SU-DHL-6 (cell line): ENCODE results near the gene KRTAP4-8.
"Not testable (repeated sequence)": the region's sequence is repeated elsewhere in the genome, so short reads cannot be mapped to it uniquely, and the experiment has no call there.

Experiments used
- H2AFZ ChIP-seq: fragments of 200-600 bp; sonication (generic); 2 replicates; pipeline ENCODE4 v1.6.1; 2014; ENCODE audit warnings: low read depth, mild to moderate bottlenecking, moderate library complexity, mixed read lengths, antibody characterized with exemption, low read length; ENCODE audit not compliant: severe bottlenecking
- H3F3A ChIP-seq: fragments of 200-600 bp; shearing (Covaris generic); 2 replicates; pipeline ENCODE4 v1.6.0; 2016; ENCODE audit warnings: antibody characterized with exemption, mild to moderate bottlenecking; ENCODE audit not compliant: insufficient read depth
- H3K27ac ChIP-seq: fragments of 200-600 bp; sonication (generic); 2 replicates; pipeline ENCODE4 v1.5.1; 2016; ENCODE audit warnings: low read depth, mild to moderate bottlenecking, low read length, moderate library complexity, mixed read lengths
- H3K27me3 ChIP-seq: fragments of 200-600 bp; sonication (generic), shearing (Covaris generic); 2 replicates; pipeline ENCODE4 v1.6.0; 2014; ENCODE audit warnings: mild to moderate bottlenecking, low read length
- H3K36me3 ChIP-seq: fragments of 200-600 bp; sonication (generic); 2 replicates; pipeline ENCODE4 v1.6.1; 2014; ENCODE audit warnings: mild to moderate bottlenecking, low read length, mixed read lengths
- H3K4me2 ChIP-seq: fragments of 300-600, 200-600 bp; shearing (Covaris generic), sonication (generic); 2 replicates; pipeline ENCODE4 v1.6.0; 2014; ENCODE audit warnings: low read length, low read depth, mild to moderate bottlenecking; ENCODE audit not compliant: poor library complexity, severe bottlenecking
- H3K4me3 ChIP-seq: fragments of 200-600 bp; sonication (generic); 2 replicates; pipeline ENCODE4 v1.5.1; 2014; ENCODE audit warnings: antibody characterized with exemption, low read length, mild to moderate bottlenecking, mixed read lengths; ENCODE audit not compliant: insufficient read depth, poor library complexity, severe bottlenecking
- H3K79me2 ChIP-seq: fragments of 200-600 bp; sonication (generic); 2 replicates; pipeline ENCODE4 v1.6.1; 2014; ENCODE audit warnings: mild to moderate bottlenecking, low read length, moderate library complexity; ENCODE audit not compliant: insufficient read depth
- H3K9ac ChIP-seq: fragments of 200-600 bp; sonication (generic); 2 replicates; pipeline ENCODE4 v1.7.0; 2014; ENCODE audit warnings: mild to moderate bottlenecking, low read length
- H3K9me2 ChIP-seq: fragments of 200-600 bp; sonication (generic); replicated peaks from 2 replicates; pipeline ENCODE4 v1.6.1; 2014; ENCODE audit warnings: low read length; ENCODE audit not compliant: insufficient read depth
- H3K9me3 ChIP-seq: fragments of 200-600 bp; sonication (generic); 2 replicates; pipeline ENCODE4 v1.6.1; 2014; ENCODE audit warnings: low read length, mixed read lengths; ENCODE audit not compliant: insufficient read depth
- H4K20me1 ChIP-seq: fragments of 200-600 bp; sonication (generic); 2 replicates; pipeline ENCODE4 v1.6.1; 2014; ENCODE audit warnings: low read depth, mild to moderate bottlenecking, antibody characterized with exemption, low read length, moderate library complexity, mixed read lengths
- EZH2phosphoT487 ChIP-seq: fragments of 200-600 bp; sonication (generic), shearing (Covaris generic); conservative IDR thresholded peaks from 2 replicates; pipeline ENCODE4 v1.6.1; 2018; ENCODE audit warnings: mild to moderate bottlenecking, antibody characterized with exemption, low read length, moderate library complexity, mixed read lengths
- TF ChIP-seq, protein P1 (sequence below): fragments of 200-600 bp; sonication (generic); IDR thresholded peaks from one replicate; pipeline ENCODE4 v1.5.1; 2017; ENCODE audit warnings: antibody characterized with exemption, mild to moderate bottlenecking, low read length, moderate library complexity; ENCODE audit not compliant: insufficient read depth, poor library complexity, severe bottlenecking

Gene KRTAP4-8

DNA sequence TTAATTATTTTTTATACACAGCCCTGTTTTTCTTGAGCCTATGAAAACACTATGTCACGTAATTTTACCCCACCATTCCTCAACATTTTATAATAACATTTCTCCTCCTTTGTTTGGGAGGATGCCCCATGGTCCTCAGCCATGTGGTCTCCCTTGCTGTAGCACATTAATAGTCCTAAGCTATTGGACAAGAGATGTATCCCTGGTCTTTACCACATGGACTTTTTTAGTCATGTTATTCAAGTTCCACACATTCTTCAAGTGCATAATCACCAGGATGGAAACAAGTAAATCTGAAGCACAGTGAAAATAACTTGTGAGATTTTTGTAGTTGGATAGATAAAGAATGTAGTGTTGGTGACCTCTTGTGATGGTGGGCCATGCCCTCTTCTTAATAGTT is 36.0 kb downstream of the KRTAP4-8 start:
- Histone ChIP-seq H3K4me3 (no peak overlapping the region), H3K27me3 (no peaks in the 10 kb centered on the region), H3K9me2 (no peaks in the 10 kb centered on the region), H3K36me3 (no peaks in the 10 kb centered on the region), H4K20me1 (no peaks in the 10 kb centered on the region), H3F3A (no peaks in the 10 kb centered on the region), H3K4me2 (no peak overlapping the region), H3K9me3 (no peaks in the 10 kb centered on the region), H3K27ac (no peak overlapping the region), H3K9ac (no peak overlapping the region), H2AFZ (no peak overlapping the region), H3K79me2 (no peaks in the 10 kb centered on the region)
- no peak for TF ChIP-seq EZH2phosphoT487
- TF ChIP-seq, protein P1, sequence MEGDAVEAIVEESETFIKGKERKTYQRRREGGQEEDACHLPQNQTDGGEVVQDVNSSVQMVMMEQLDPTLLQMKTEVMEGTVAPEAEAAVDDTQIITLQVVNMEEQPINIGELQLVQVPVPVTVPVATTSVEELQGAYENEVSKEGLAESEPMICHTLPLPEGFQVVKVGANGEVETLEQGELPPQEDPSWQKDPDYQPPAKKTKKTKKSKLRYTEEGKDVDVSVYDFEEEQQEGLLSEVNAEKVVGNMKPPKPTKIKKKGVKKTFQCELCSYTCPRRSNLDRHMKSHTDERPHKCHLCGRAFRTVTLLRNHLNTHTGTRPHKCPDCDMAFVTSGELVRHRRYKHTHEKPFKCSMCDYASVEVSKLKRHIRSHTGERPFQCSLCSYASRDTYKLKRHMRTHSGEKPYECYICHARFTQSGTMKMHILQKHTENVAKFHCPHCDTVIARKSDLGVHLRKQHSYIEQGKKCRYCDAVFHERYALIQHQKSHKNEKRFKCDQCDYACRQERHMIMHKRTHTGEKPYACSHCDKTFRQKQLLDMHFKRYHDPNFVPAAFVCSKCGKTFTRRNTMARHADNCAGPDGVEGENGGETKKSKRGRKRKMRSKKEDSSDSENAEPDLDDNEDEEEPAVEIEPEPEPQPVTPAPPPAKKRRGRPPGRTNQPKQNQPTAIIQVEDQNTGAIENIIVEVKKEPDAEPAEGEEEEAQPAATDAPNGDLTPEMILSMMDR: no peak

DNA sequence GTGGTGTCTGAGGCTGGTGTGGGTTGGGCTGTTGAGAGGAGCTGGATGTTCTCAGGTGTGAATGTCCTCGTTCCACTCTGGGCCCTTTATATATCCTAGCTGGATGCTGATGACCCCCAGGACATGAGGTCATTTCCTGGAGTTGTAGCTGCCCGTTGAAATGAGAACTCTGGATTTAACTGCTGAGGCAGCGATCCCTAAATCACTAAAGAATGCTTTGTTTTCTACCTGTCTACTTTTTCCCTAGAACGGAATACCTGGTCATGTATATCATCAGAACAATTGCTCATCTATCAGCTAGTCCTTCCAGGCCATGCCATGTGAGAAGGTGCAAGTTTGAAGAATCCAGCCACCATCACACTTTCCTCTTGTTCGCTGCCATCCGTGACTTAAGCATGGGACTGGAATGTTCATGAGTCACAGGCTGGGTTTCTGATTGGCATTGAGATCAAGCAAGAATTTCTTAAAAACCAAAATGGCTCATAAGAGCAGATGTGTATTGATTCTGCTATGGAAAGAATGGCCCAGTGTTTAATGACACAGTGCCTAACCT is 37.8 kb downstream of the KRTAP4-8 start, which contains the start of gene KRTAP2-3:
TSS of gene KRTAP2-3 (minus strand) at position 63 of the 553 bp plus-strand sequence. CDS start 64 bp downstream, outside the sequence.
- H3K9me3 ChIP-seq: no peaks in the 10 kb centered on the region
- no peak within 1 kb of the TSS for H3K27ac ChIP-seq
- H2AFZ ChIP-seq: no peak within 1 kb of the TSS
- H4K20me1 ChIP-seq: no peaks in the 10 kb centered on the region
- TF ChIP-seq, protein P1: no peak
- no peak for TF ChIP-seq EZH2phosphoT487
- no peaks in the 10 kb centered on the region for H3K9me2 ChIP-seq
- H3K36me3 ChIP-seq: no peaks in the 10 kb centered on the region
- no peaks in the 10 kb centered on the region for H3K27me3 ChIP-seq
- no peaks in the 10 kb centered on the region for H3F3A ChIP-seq
- H3K79me2 ChIP-seq: no peaks in the 10 kb centered on the region
- no peak within 1 kb of the TSS for H3K4me3 ChIP-seq
- no peak within 1 kb of the TSS for H3K9ac ChIP-seq
- no peak within 1 kb of the TSS for H3K4me2 ChIP-seq

DNA sequence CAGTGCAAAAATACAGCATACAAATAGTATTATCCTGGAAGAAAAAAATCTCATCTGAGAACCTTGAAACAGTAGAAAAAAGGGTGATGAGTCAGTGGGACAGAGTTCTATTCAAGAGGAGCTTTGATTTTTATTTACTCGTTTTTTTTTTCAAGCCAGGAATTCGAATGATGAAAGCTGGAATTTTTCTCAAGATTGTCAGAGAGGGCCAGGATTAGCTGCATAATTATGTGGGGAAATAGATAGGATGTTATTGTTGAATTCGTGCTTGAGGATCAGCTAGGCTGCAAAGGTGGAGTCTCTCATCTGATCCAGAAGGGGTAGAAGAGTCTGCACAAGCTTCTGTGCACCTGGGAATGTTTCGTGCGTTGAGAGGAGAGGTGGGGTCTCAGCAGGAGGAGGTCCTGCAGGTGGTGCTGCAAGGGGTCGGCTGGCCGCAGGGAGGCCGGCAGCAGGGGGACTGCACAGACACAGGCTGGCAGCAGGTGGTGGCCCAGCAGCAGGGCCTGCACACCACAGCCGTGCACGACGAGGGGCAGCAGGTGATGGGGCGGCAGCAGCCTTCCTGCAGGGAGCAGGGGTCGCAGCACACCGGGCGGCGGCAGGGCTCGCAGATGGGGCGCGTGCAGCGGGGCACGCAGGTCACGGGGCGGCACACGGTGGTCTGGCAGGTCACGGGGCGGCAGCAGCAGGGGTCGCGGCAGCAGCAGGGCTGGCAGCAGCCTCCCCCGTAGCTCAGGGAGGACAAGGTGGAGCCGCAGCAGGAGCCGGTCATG is 38.5 kb downstream of the KRTAP4-8 start:
- H2AFZ ChIP-seq, H3K4me2 ChIP-seq, H3F3A ChIP-seq, H3K27me3 ChIP-seq, H3K36me3 ChIP-seq, H3K9me3 ChIP-seq, H3K79me2 ChIP-seq, H4K20me1 ChIP-seq, H3K4me3 ChIP-seq, H3K27ac ChIP-seq, H3K9me2 ChIP-seq, H3K9ac ChIP-seq: not testable (repeated sequence)

DNA sequence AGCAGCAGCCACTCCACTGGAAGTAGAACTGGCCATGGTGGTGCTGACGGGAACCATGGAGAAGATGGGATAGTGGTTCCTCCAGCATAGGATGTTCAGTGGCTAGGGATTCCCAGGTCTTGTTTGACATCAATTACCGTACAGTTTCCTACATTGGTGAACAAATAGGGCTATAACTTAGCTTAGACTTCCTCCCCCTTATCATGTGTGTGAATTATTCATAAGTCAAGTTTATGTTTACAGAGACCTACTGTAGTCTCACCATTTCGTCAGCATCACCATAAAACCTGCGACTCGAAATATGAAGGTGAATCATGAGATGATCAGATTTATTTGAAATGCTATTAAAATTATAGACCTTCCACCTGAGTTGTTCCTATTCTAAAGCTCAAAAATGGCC is 39.2 kb downstream of the KRTAP4-8 start:
- Histone ChIP-seq H3F3A (no peaks in the 10 kb centered on the region), H3K36me3 (no peaks in the 10 kb centered on the region), H3K27ac (no peak overlapping the region), H3K9ac (no peak overlapping the region), H4K20me1 (no peaks in the 10 kb centered on the region), H3K4me2 (no peak overlapping the region), H3K4me3 (no peak overlapping the region), H3K79me2 (no peaks in the 10 kb centered on the region), H3K27me3 (no peaks in the 10 kb centered on the region), H2AFZ (no peak overlapping the region), H3K9me3 (no peaks in the 10 kb centered on the region), H3K9me2 (no peaks in the 10 kb centered on the region)
- TF ChIP-seq, protein P1: no peak
- no peak for TF ChIP-seq EZH2phosphoT487
